NCI-H2196 treated with DMSO at 0.1 percent for 48 hours (cell line): ENCODE measurements around the gene ITGB7.
"Not testable (repeated sequence)": the region's sequence is repeated elsewhere in the genome, so short reads cannot be mapped to it uniquely, and the experiment has no call there.

Source experiments
- DNase-seq: peaks from one replicate; lab custom pipeline; 2025; ENCODE audit not compliant: unreplicated experiment; lab: John Stamatoyannopoulos, UW

ITGB7 gene

GRCh38 chr12:53180931-53181645 is 26.0 kb downstream of the ITGB7 start:
- peak; percentile 76 for DNase-seq

DNA sequence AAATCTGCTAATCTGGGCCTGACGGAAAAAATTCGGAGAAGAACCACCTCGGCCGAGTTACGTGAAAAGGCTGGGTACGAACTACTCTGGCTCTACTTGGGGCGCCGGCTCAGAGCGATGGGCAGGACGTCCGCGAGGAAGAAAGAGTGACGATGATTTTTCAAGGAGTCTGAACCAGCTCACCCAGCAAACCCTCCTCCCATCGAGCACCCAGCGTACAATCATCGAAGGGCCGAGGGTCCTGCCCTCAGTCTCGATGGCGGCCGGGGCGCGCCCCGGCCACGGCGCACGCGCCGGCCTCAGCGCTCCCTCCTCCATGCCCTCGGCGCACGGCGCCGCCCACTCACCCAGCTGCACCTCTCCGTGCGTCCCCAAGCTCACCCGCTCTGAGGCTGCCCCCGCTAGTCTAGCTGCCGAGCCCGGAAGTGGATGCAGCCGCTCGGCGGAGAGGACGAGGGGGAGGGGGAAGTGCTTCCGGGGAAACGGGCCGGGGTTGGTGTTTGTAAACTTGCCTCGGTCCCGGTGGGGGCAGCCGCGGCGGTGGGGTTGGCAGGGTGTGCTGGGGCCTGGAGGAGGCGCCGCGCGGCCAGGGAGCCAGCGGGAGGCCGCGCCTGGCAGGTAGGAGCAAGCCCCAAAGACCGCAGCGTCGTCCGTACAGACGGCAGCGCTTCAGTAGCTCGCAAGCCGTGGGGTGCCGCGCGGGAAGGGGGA is 26.7 kb downstream of the ITGB7 start, which contains the start of the genes CSAD and ZNF740:
TSS of gene CSAD (minus strand) at position 706 of the 711 bp plus-strand sequence. CDS start 7,455 bp downstream, outside the sequence.
TSS of gene ZNF740 (plus strand) at position 503 of the 711 bp plus-strand sequence. CDS start 1,262 bp downstream, outside the sequence.
- DNase-seq = peak; percentile 98

GRCh38 chr12:53179687-53180219 is 27.3 kb downstream of the ITGB7 start:
- DNase-seq = no peak

GRCh38 chr12:53178803-53179202 is 28.2 kb downstream of the ITGB7 start:
- DNase-seq = not testable (repeated sequence)

GRCh38 chr12:53177447-53177846 is 29.6 kb downstream of the ITGB7 start:
- not testable (repeated sequence) for DNase-seq

DNA sequence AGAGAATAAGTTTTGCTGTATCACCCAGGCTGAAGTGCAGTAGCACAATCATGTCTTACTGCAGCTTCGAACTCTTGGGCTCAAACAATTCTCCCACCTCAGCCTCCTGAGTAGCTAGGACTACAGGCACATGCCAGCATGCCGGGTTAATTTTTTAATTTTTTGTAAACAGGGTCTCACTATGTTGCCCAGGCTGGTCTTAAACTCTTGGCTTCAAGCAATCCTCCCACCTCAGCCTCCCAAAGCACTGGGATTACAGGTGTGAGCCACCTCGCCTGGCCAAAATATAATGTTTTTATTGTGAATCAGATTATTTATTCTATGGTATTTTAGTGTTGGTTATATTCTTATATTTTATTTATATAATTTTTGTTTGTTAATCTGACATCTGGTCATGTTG is 30.3 kb downstream of the ITGB7 start:
- no peak for DNase-seq

DNA sequence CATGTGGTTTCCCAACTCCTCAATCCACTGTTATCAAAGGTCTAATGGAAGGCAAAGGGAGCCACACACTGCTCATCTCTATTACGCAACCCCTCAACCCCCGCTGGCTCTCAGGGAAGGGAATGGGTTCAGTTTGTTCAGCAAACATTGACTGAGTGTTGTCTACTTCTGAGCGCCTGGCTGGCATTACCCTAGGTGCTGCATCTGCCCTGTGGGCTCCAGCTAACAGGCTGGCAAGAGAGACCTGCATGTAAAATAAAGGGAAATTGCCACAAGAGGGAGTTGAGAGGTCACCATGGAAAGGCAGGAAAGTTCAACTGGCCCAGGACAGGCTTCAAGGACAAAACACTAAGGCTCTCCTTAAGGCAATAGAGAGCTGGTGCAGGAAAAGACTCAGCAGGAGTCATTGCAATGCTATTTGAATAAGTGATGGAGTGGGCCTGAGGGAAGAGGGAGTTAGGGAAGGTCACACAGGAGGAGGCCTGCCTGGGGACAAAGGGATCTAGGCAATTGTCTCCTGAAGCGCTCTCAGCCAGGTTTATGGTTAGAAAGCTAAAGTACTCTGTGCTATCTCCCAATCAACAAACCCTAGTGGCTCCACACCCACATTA is 32.1 kb downstream of the ITGB7 start:
- DNase-seq = peak; percentile 76

DNA sequence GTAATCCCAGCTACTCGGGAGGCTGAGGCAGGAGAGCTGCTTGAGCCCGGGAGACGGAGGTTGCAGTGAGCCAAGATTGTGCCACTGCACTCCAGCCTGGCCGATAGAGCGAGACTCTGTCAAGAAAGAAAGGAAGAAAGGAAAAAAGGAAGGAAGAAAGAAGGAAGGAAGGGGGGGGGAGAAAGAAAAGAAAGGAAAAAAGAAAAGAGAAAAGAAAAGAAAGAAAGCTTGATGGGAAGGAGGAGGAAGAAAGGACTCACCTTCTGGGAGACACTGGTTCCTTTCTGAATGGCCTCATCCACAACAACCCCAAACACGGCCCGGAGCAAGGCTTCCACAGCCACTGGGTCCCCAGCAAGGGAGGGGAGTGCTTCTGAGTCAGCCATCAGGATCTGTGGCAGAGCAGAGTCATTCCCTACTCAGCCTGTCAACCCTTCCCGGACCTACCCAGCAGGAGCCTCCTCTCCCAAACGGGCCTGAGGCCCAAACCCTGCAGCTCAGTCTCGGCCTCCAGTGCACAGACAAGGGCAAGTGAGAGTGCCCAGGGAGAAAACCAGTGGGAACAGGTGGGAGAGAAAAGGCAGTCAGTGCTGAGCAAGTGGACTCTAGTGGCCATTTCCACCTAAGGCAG is 33.9 kb downstream of the ITGB7 start:
- DNase-seq = no peak

GRCh38 chr12:53172352-53172751 is 34.7 kb downstream of the ITGB7 start:
- DNase-seq = no peak

DNA sequence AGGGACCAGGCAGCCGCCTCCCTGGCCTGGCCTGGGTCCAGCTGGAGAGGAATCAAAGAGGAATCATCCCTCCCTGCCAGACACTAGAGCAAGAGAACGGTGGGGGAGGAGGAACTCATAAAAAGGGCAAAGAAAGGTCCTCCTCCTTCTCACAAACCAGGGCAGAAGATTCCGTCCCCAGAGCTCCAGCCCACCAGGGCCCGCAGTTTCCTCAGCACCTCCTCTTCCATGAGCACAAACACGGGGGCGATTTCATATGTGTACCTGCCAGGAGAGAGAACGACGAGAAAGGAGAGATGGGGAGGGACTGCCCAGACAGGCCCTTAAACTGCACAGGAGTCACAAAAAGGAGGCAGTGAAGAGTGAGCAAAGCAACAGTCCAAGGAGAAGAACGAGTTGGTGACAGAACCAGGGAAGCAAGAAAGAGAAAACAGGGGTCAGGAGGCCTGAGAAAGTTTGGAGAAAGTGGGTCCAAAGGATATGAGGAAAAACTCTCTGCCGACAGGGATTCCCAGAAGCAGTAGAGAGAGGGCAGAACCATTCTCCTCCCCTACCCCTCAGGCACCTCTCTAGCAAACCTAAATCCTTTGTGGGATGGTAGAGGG is 35.2 kb downstream of the ITGB7 start:
- peak; percentile 55 for DNase-seq

GRCh38 chr12:53170876-53171724 is 36.0 kb downstream of the ITGB7 start:
- no peak for DNase-seq

DNA sequence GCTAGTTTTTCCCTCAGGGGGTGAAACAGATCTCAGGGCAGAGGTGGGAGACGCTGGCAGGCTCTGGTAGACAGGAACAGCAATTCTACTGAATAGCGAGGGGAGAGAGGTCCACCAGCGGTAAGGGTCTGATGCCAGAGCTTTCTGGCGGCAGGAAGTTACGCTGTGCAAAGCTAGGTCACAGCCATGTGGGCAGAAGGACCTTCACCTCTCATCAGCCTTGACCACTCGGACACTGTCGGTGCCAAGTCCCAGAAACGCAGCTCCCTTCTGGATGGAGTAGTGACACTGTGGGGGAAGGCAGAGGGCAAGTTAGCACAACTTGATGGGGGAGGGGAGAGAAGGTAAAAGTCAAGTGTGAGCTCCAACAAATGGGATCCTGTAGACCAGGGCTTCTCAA is 36.8 kb downstream of the ITGB7 start:
- DNase-seq = no peak

- no peak for DNase-seq
Observed at GRCh38 chr12:53169644-53170043, 37.4 kb downstream of the ITGB7 start.

GRCh38 chr12:53166837-53167236 is 40.2 kb downstream of the ITGB7 start:
- DNase-seq = no peak

GRCh38 chr12:53163008-53163407 is 44.0 kb downstream of the ITGB7 start:
- DNase-seq = not testable (repeated sequence)

- no peak for DNase-seq
Observed at GRCh38 chr12:53161119-53161911, 45.7 kb downstream of the ITGB7 start.

- DNase-seq = no peak
Observed at GRCh38 chr12:53160673-53161072, 46.4 kb downstream of the ITGB7 start.

GRCh38 chr12:53160000-53160399 is 47.1 kb downstream of the ITGB7 start:
- no peak for DNase-seq
